HEK293 (cell line): ENCODE measurements around the gene IBTK.
A peak's percentile ranks its signal among the peaks of the same experiment; 100 is the strongest.

Experiments used
- CTCF ChIA-PET: fragments of 350-600 bp; formaldehyde crosslinking; extraction: SDS; loops from one replicate; lab custom pipeline; 2021; ENCODE audit warnings: antibody characterized with exemption; lab: Yijun Ruan, JAX
- POLR2A ChIA-PET: fragments of 300-600 bp; formaldehyde crosslinking; extraction: SDS; loops from one replicate; lab custom pipeline; 2020; ENCODE audit warnings: antibody characterized with exemption, inconsistent platforms; lab: Yijun Ruan, JAX
- H3K27ac ChIP-seq: fragments of 200-500 bp; sonication (Bioruptor generic); 2 replicates; pipeline ENCODE4 v1.5.1; 2014; ENCODE audit warnings: low read depth, low read length, control low read depth, inconsistent platforms; ENCODE audit errors: extremely low read depth
- H3K36me3 ChIP-seq, 2 experiments: fragments of 200-500 bp in 1 of 2; sonication (Bioruptor generic) in 1 of 2; 1 replicate in 1 of 2; 2 replicates in 1 of 2; pipeline ENCODE4 v1.5.1; 2014 to 2017; ENCODE audit warnings: inconsistent platforms in 2 of 2, low read length in 2 of 2; ENCODE audit not compliant: control insufficient read depth in 2 of 2, insufficient read depth in 1 of 2
- H3K4me1 ChIP-seq: fragments of 200-500 bp; sonication (Bioruptor generic); 2 replicates; pipeline ENCODE4 v1.5.1; 2014; ENCODE audit warnings: mild to moderate bottlenecking, low read length, inconsistent platforms; ENCODE audit not compliant: control insufficient read depth, insufficient read depth
- H3K4me3 ChIP-seq: 2 replicates; pipeline ENCODE4 v1.5.1; 2011; ENCODE audit warnings: low read depth, mild to moderate bottlenecking, control low read depth, low read length, moderate library complexity
- H3K9me3 ChIP-seq: fragments of 200-500 bp; sonication (Bioruptor generic); 2 replicates; pipeline ENCODE4 v1.5.1; 2014; ENCODE audit warnings: low read depth, low read length, inconsistent platforms; ENCODE audit not compliant: control insufficient read depth, insufficient read depth
- FEZF1 ChIP-seq: fragments of 450-650 bp; formaldehyde crosslinking; IDR thresholded peaks from 2 replicates; pipeline ENCODE4 v1.5.1; 2016; ENCODE audit warnings: missing biosample characterization, missing genetic modification characterization
- HOXC10 ChIP-seq: sonication (generic); formaldehyde crosslinking; IDR thresholded peaks from 2 replicates; pipeline ENCODE4 v1.8.1; 2023; ENCODE audit warnings: mild to moderate bottlenecking, missing genetic modification reagents
- KLF8 ChIP-seq: fragments of 450-650 bp; formaldehyde crosslinking; IDR thresholded peaks from 2 replicates; pipeline ENCODE4 v1.5.1; 2016; ENCODE audit warnings: missing biosample characterization, missing genetic modification characterization
- SCRT1 ChIP-seq: fragments of 450-650 bp; formaldehyde crosslinking; IDR thresholded peaks from 2 replicates; pipeline ENCODE4 v1.5.1; 2016; ENCODE audit warnings: missing biosample characterization, missing genetic modification characterization, borderline replicate concordance
- SP3 ChIP-seq: fragments of 450-650 bp; formaldehyde crosslinking; IDR thresholded peaks from 2 replicates; pipeline ENCODE4 v1.5.1; 2016; ENCODE audit warnings: missing biosample characterization, missing genetic modification characterization
- TRIM28 ChIP-seq: IDR thresholded peaks from 2 replicates; pipeline ENCODE4 v1.6.1; 2011; ENCODE audit warnings: low read length, control low read depth, borderline replicate concordance
- YY1 ChIP-seq: fragments of 450-650 bp; formaldehyde crosslinking; IDR thresholded peaks from 2 replicates; pipeline ENCODE4 v1.5.1; 2018; ENCODE audit warnings: missing biosample characterization, missing genetic modification characterization
- ZIC2 ChIP-seq: fragments of 450-650 bp; formaldehyde crosslinking; IDR thresholded peaks from 2 replicates; pipeline ENCODE4 v1.5.1; 2016; ENCODE audit warnings: missing biosample characterization, missing genetic modification characterization
- ZNF211 ChIP-seq: fragments of 450-650 bp; formaldehyde crosslinking; IDR thresholded peaks from 2 replicates; pipeline ENCODE4 v1.5.1; 2016; ENCODE audit warnings: low read depth, missing biosample characterization, missing genetic modification characterization
- ZNF24 ChIP-seq: fragments of 450-650 bp; formaldehyde crosslinking; IDR thresholded peaks from 2 replicates; pipeline ENCODE4 v1.5.1; 2016; ENCODE audit warnings: missing biosample characterization, missing genetic modification characterization
- ZNF501 ChIP-seq: fragments of 450-650 bp; formaldehyde crosslinking; IDR thresholded peaks from 2 replicates; pipeline ENCODE4 v1.5.1; 2016; ENCODE audit warnings: missing biosample characterization, missing genetic modification characterization
- ZNF561 ChIP-seq: fragments of 450-650 bp; IDR thresholded peaks from 2 replicates; pipeline ENCODE4 v1.5.1; 2018; ENCODE audit warnings: missing biosample characterization, missing genetic modification characterization, borderline replicate concordance
- ZNF626 ChIP-seq: fragments of 450-650 bp; sonication (Bioruptor Pico); formaldehyde crosslinking; IDR thresholded peaks from 2 replicates; pipeline ENCODE4 v1.5.1; 2018; ENCODE audit warnings: missing biosample characterization, missing genetic modification characterization, inconsistent platforms
- ZNF677 ChIP-seq: fragments of 450-650 bp; IDR thresholded peaks from 2 replicates; pipeline ENCODE4 v1.5.0; 2018; ENCODE audit warnings: missing biosample characterization, mild to moderate bottlenecking, missing genetic modification characterization, moderate library complexity
- ZNF777 ChIP-seq: fragments of 450-650 bp; formaldehyde crosslinking; IDR thresholded peaks from 2 replicates; pipeline ENCODE4 v1.5.1; 2017; ENCODE audit warnings: missing biosample characterization, missing genetic modification characterization, borderline replicate concordance
- ZSCAN30 ChIP-seq: fragments of 450-650 bp; IDR thresholded peaks from 2 replicates; pipeline ENCODE4 v1.5.1; 2018; ENCODE audit warnings: missing biosample characterization, mild to moderate bottlenecking, missing genetic modification characterization, moderate library complexity
- TF ChIP-seq, protein P1 (sequence below): fragments of 450-650 bp; formaldehyde crosslinking; IDR thresholded peaks from 2 replicates; pipeline ENCODE4 v1.5.1; 2017; ENCODE audit warnings: missing biosample characterization, missing genetic modification characterization
- TF ChIP-seq, protein P2 (sequence below): sonication (generic); formaldehyde crosslinking; IDR thresholded peaks from 2 replicates; pipeline ENCODE4 v1.8.1; 2022; ENCODE audit warnings: mild to moderate bottlenecking, moderate library complexity, missing genetic modification reagents
- TF ChIP-seq, protein P3 (sequence below): fragments of 450-650 bp; formaldehyde crosslinking; IDR thresholded peaks from 2 replicates; pipeline ENCODE4 v1.5.1; 2016; ENCODE audit warnings: missing biosample characterization, missing genetic modification characterization, low read depth

IBTK gene

DNA sequence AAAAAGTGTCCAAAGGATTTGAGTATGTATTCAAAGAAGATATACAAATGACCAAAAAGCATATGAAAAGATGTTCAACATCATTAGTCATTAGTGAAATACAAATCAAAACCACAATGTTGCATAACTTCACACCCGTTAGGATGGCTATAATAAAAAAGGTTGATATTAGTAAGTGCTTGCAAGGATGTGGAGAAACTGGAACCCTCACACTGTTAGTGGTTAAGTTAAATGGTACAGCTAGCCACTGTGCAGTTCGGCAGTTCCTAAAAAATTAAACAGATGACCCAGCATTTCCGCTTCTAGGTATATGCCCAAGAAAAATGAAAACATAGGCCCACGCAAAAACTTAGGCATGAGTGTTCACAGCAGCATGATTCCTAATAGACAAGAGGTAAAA is 38.6 kb downstream of the IBTK start (continued):
- TF ChIP-seq HOXC10 (CRISPR knock-in tag) (no peak), KLF8 (tag by site-specific recombination) (no peak)

DNA sequence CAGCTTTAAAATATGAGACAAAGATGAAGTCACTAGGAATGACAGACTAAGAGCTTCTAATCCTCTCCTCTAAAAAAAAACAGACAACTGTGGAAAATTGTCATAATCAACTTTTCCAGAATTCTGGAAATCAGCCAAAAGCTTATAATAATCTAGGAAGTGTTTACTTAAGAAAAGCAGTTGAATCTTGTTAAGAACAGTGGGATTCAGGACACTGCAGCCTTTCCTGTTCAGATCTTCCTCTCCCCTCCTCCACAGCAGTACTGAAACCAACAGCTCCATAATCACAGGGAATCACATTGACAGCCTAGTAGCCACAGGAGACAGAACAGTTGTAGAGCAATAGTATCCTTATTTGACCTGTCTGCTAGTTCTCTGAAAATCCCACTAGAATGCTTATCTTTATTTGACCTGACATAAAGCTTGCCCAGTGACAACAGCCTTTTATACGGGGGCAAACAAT is 41.6 kb downstream of the IBTK start:
- CTCF ChIA-PET, result interaction anchor here (0.5 to 1.7 kb wide), 2 partner anchors 11 to 16 kb away, joined by 3 to 5 read pairs; no protein-coding TSS in a partner anchor
- TF ChIP-seq ZNF626 (tag by site-specific recombination) (no peak), ZNF677 (tag by site-specific recombination) (peak; percentile 97), ZNF211 (tag by site-specific recombination) (no peak), ZSCAN30 (tag by site-specific recombination) (0 out of 2 replicates have a peak, but pooled peaks have one; percentile 29), FEZF1 (0 out of 2 replicates have a peak, but pooled peaks have one; percentile 39), ZNF501 (tag by site-specific recombination) (no peak), TRIM28 (peak; percentile 75; the same call in 1 of the 2 replicates)
- TF ChIP-seq, protein P1, sequence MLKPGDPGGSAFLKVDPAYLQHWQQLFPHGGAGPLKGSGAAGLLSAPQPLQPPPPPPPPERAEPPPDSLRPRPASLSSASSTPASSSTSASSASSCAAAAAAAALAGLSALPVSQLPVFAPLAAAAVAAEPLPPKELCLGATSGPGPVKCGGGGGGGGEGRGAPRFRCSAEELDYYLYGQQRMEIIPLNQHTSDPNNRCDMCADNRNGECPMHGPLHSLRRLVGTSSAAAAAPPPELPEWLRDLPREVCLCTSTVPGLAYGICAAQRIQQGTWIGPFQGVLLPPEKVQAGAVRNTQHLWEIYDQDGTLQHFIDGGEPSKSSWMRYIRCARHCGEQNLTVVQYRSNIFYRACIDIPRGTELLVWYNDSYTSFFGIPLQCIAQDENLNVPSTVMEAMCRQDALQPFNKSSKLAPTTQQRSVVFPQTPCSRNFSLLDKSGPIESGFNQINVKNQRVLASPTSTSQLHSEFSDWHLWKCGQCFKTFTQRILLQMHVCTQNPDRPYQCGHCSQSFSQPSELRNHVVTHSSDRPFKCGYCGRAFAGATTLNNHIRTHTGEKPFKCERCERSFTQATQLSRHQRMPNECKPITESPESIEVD, result 0 out of 2 replicates have a peak, but pooled peaks have one; percentile 30
- Histone ChIP-seq H3K9me3 (no peaks in the 10 kb centered on the region), H3K27ac (no peak overlapping the region), H3K4me3 (no peak overlapping the region), H3K36me3 (peaks cover 51 to 60% of the 10 kb centered on the region in 2 experiments), H3K4me1 (peaks cover 7% of the 10 kb centered on the region; the same call in 1 of the 2 replicates)
- POLR2A ChIA-PET, result no interaction called here

DNA sequence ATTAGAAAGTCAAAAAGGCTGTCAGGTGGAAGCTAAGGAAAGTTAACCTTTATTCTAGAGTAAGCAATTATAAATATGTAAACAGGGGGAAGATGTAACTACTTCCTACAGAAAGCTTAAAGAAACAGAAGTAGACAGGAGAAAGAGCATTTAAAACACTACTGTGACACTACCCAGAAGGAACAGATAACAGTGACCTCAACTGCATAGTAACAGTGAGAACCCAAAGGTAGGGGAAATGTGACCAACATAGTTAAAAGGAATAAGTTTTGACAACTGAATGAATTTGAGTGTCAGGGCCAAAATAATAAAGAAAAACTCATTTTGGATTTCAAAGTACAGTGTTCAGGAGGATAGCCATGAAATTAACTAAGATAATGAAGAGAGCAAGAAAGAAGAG is 43.5 kb downstream of the IBTK start:
- CTCF ChIA-PET, result no interaction called here
- H3K4me3 ChIP-seq, result no peak overlapping the region
- no peaks in the 10 kb centered on the region for H3K9me3 ChIP-seq
- H3K4me1 ChIP-seq, result peaks cover 7% of the 10 kb centered on the region; the same call in 1 of the 2 replicates
- peaks cover 51 to 63% of the 10 kb centered on the region in 2 experiments for H3K36me3 ChIP-seq
- POLR2A ChIA-PET, result no interaction called here
- TF ChIP-seq ZNF561 (no peak), ZIC2 (tag by site-specific recombination) (no peak), ZNF777 (tag by site-specific recombination) (no peak), YY1 (tag by site-specific recombination) (no peak), SCRT1 (tag by site-specific recombination) (no peak), SP3 (no peak), ZNF24 (tag by site-specific recombination) (no peak)
- TF ChIP-seq, protein P2, sequence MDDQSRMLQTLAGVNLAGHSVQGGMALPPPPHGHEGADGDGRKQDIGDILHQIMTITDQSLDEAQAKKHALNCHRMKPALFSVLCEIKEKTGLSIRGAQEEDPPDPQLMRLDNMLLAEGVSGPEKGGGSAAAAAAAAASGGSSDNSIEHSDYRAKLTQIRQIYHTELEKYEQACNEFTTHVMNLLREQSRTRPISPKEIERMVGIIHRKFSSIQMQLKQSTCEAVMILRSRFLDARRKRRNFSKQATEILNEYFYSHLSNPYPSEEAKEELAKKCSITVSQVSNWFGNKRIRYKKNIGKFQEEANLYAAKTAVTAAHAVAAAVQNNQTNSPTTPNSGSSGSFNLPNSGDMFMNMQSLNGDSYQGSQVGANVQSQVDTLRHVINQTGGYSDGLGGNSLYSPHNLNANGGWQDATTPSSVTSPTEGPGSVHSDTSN (CRISPR knock-in tag), result no peak
- TF ChIP-seq, protein P3, sequence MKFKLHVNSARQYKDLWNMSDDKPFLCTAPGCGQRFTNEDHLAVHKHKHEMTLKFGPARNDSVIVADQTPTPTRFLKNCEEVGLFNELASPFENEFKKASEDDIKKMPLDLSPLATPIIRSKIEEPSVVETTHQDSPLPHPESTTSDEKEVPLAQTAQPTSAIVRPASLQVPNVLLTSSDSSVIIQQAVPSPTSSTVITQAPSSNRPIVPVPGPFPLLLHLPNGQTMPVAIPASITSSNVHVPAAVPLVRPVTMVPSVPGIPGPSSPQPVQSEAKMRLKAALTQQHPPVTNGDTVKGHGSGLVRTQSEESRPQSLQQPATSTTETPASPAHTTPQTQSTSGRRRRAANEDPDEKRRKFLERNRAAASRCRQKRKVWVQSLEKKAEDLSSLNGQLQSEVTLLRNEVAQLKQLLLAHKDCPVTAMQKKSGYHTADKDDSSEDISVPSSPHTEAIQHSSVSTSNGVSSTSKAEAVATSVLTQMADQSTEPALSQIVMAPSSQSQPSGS (tag by site-specific recombination), result no peak
- no peak overlapping the region for H3K27ac ChIP-seq
